ENCODE results near the gene ADORA2A.
A peak's percentile ranks its signal among the peaks of the same experiment; 100 is the strongest.

ADORA2A gene

GRCh38 chr22:24434471-24435322 lies 7.3 kb downstream of the ADORA2A start:
- H3K9me3 ChIP-seq (ENCODE audit: control insufficient read depth, low read length): no peaks in the 10 kb centered on the region
- H3K4me1 ChIP-seq (ENCODE audit: control insufficient read depth, insufficient read depth, low read length, poor library complexity, severe bottlenecking): peaks cover 17% of the 10 kb centered on the region
- 92 to 96% methylated on average over 14 to 15 of the region's 16 CpGs for WGBS, 2 experiments (ENCODE audit: insufficient coverage in 2 of 2)
- H3K27ac ChIP-seq (ENCODE audit: low read depth, low read length, severe bottlenecking): peak overlapping the region; percentile 59
- H3K36me3 ChIP-seq (ENCODE audit: control insufficient read depth, insufficient read depth, low read length): no peaks in the 10 kb centered on the region
- H3K4me3 ChIP-seq (ENCODE audit: extremely low read depth, insufficient read depth, low read length, poor library complexity, severe bottlenecking): no peak overlapping the region

DNA sequence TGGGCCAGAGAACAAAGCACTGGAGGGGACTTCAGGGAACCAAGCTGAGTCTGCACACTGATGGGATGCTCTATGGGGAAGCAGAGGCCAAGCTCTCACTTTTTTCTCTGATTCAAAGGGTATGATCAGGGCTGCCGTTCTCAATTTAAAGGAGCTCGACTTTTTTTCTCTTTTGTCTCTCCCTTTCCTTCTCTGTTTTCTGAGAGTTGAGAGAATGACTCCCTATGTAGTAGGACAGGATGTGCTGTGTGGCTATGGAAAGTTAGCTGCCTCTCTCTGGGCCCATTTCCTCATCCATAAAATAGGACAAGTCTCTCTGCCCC lies 7.9 kb downstream of the ADORA2A start:
- H3K4me3 ChIP-seq (ENCODE audit: extremely low read depth, insufficient read depth, low read length, poor library complexity, severe bottlenecking): no peak overlapping the region
- WGBS, 2 experiments (ENCODE audit: insufficient coverage in 2 of 2): 80% methylated on average over 2 of the region's 2 CpGs; no CpG with 5 or more reads in 1 of the 2 experiments
- H3K36me3 ChIP-seq (ENCODE audit: control insufficient read depth, insufficient read depth, low read length): no peaks in the 10 kb centered on the region
- peaks cover 17% of the 10 kb centered on the region for H3K4me1 ChIP-seq (ENCODE audit: control insufficient read depth, insufficient read depth, low read length, poor library complexity, severe bottlenecking)
- no peaks in the 10 kb centered on the region for H3K9me3 ChIP-seq (ENCODE audit: control insufficient read depth, low read length)
- H3K27ac ChIP-seq (ENCODE audit: low read depth, low read length, severe bottlenecking): no peak overlapping the region

DNA sequence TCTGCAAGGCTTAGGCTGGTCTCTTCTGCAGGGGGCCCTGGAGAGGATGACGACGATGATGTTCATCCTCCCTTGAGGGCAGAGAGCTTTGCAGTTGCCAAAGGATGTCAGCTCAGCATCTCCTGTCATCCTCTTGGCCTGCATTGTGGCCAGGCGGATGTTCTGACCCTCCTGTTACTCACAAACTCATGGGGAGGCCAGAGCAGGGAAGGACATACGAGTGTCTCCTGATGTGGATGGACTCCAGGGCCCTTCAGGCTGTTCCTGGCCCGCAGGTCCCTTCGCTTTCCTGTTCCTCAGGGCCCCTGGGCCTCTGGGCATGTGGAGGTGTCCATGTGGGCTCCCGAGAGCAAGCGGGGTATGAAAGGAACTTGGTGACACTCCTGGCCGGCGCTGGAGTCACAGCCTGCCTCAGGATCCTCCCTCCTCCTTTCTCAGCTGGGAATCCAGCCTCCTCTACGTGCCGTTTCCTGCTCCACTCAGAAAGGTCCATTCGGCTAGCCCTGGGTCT lies 8.5 kb downstream of the ADORA2A start:
- Histone ChIP-seq H3K4me3 (ENCODE audit: extremely low read depth, insufficient read depth, low read length, poor library complexity, severe bottlenecking) (no peak overlapping the region), H3K9me3 (ENCODE audit: control insufficient read depth, low read length) (no peaks in the 10 kb centered on the region), H3K4me1 (ENCODE audit: control insufficient read depth, insufficient read depth, low read length, poor library complexity, severe bottlenecking) (peaks cover 17% of the 10 kb centered on the region), H3K27ac (ENCODE audit: low read depth, low read length, severe bottlenecking) (no peak overlapping the region), H3K36me3 (ENCODE audit: control insufficient read depth, insufficient read depth, low read length) (no peaks in the 10 kb centered on the region)
- WGBS, 2 experiments (ENCODE audit: insufficient coverage in 2 of 2): 76 to 86% methylated on average over 13 of the region's 13 CpGs

GRCh38 chr22:24436553-24436952 lies 9.2 kb downstream of the ADORA2A start:
- Histone ChIP-seq H3K4me3 (ENCODE audit: extremely low read depth, insufficient read depth, low read length, poor library complexity, severe bottlenecking) (no peak overlapping the region), H3K4me1 (ENCODE audit: control insufficient read depth, insufficient read depth, low read length, poor library complexity, severe bottlenecking) (peaks cover 22% of the 10 kb centered on the region), H3K9me3 (ENCODE audit: control insufficient read depth, low read length) (no peaks in the 10 kb centered on the region), H3K36me3 (ENCODE audit: control insufficient read depth, insufficient read depth, low read length) (no peaks in the 10 kb centered on the region), H3K27ac (ENCODE audit: low read depth, low read length, severe bottlenecking) (no peak overlapping the region)
- WGBS, 2 experiments (ENCODE audit: insufficient coverage in 2 of 2): 90 to 100% methylated on average over 2 to 3 of the region's 3 CpGs

- peaks cover 22% of the 10 kb centered on the region for H3K4me1 ChIP-seq (ENCODE audit: control insufficient read depth, insufficient read depth, low read length, poor library complexity, severe bottlenecking)
- H3K9me3 ChIP-seq (ENCODE audit: control insufficient read depth, low read length): no peaks in the 10 kb centered on the region
- 93 to 100% methylated on average over 2 to 3 of the region's 4 CpGs for WGBS, 2 experiments (ENCODE audit: insufficient coverage in 2 of 2)
- H3K36me3 ChIP-seq (ENCODE audit: control insufficient read depth, insufficient read depth, low read length): no peaks in the 10 kb centered on the region
- H3K4me3 ChIP-seq (ENCODE audit: extremely low read depth, insufficient read depth, low read length, poor library complexity, severe bottlenecking): no peak overlapping the region
- no peak overlapping the region for H3K27ac ChIP-seq (ENCODE audit: low read depth, low read length, severe bottlenecking)
These were observed 9.7 kb downstream of the ADORA2A start for GRCh38 chr22:24437091-24437490.

DNA sequence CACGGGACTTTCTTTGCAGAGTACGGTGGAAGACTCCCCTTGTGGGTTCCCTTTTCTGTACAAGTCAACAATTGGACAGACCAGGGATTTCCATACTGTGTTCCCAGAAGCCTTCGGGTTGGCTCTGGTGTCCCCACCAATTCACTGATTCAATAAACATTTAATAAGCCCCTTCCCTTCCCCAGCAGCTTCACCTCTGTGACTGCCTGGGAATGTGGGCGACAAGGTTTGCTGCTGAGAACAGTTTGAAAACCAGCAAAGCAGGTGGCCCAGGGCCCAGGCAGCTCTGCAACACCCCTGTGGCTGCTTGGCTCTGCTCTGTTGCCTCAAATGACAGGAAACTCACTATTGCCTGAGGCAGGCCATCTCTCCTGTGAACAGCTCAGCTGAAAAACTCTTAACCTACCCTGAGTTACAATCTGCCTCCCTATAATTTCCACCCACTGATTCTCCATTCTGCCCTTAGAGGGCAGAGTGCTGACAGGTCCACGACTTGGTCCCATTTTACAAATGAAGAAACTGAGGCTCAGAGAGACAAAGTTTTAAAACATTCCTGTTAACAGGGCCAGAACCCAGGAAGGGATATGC lies 10.4 kb downstream of the ADORA2A start:
- Histone ChIP-seq H3K36me3 (ENCODE audit: control insufficient read depth, insufficient read depth, low read length) (no peaks in the 10 kb centered on the region), H3K4me3 (ENCODE audit: extremely low read depth, insufficient read depth, low read length, poor library complexity, severe bottlenecking) (no peak overlapping the region), H3K4me1 (ENCODE audit: control insufficient read depth, insufficient read depth, low read length, poor library complexity, severe bottlenecking) (peaks cover 22% of the 10 kb centered on the region), H3K9me3 (ENCODE audit: control insufficient read depth, low read length) (no peaks in the 10 kb centered on the region), H3K27ac (ENCODE audit: low read depth, low read length, severe bottlenecking) (no peak overlapping the region)
- 86 to 92% methylated on average over 5 of the region's 5 CpGs for WGBS, 2 experiments (ENCODE audit: insufficient coverage in 2 of 2)

GRCh38 chr22:24440270-24440717 lies 12.9 kb downstream of the ADORA2A start:
- WGBS, 2 experiments (ENCODE audit: insufficient coverage in 2 of 2): 97% methylated on average over 8 to 10 of the region's 10 CpGs

GRCh38 chr22:24440718-24441405 lies 13.5 kb downstream of the ADORA2A start:
- H3K4me1 ChIP-seq (ENCODE audit: control insufficient read depth, insufficient read depth, low read length, poor library complexity, severe bottlenecking): peaks cover 21% of the 10 kb centered on the region
- H3K9me3 ChIP-seq (ENCODE audit: control insufficient read depth, low read length): no peaks in the 10 kb centered on the region
- no peaks in the 10 kb centered on the region for H3K36me3 ChIP-seq (ENCODE audit: control insufficient read depth, insufficient read depth, low read length)
- H3K4me3 ChIP-seq (ENCODE audit: extremely low read depth, insufficient read depth, low read length, poor library complexity, severe bottlenecking): no peak overlapping the region
- WGBS, 2 experiments (ENCODE audit: insufficient coverage in 2 of 2): 94 to 96% methylated on average over 19 to 30 of the region's 30 CpGs
- no peak overlapping the region for H3K27ac ChIP-seq (ENCODE audit: low read depth, low read length, severe bottlenecking)

More at GRCh38 chr22:24440270-24440717, 12.9 kb downstream of the ADORA2A start:
- H3K27ac ChIP-seq (ENCODE audit: low read depth, low read length, severe bottlenecking): no peak overlapping the region
- no peaks in the 10 kb centered on the region for H3K36me3 ChIP-seq (ENCODE audit: control insufficient read depth, insufficient read depth, low read length)
- no peak overlapping the region for H3K4me3 ChIP-seq (ENCODE audit: extremely low read depth, insufficient read depth, low read length, poor library complexity, severe bottlenecking)
- no peaks in the 10 kb centered on the region for H3K9me3 ChIP-seq (ENCODE audit: control insufficient read depth, low read length)
- peaks cover 16% of the 10 kb centered on the region for H3K4me1 ChIP-seq (ENCODE audit: control insufficient read depth, insufficient read depth, low read length, poor library complexity, severe bottlenecking)

GRCh38 chr22:24441406-24442351 lies 14.3 kb downstream of the ADORA2A start:
- H3K4me1 ChIP-seq (ENCODE audit: control insufficient read depth, insufficient read depth, low read length, poor library complexity, severe bottlenecking): peaks cover 26% of the 10 kb centered on the region
- H3K27ac ChIP-seq (ENCODE audit: low read depth, low read length, severe bottlenecking): no peak overlapping the region
- no peaks in the 10 kb centered on the region for H3K9me3 ChIP-seq (ENCODE audit: control insufficient read depth, low read length)
- 92% methylated on average over 5 to 8 of the region's 8 CpGs for WGBS, 2 experiments (ENCODE audit: insufficient coverage in 2 of 2)
- H3K36me3 ChIP-seq (ENCODE audit: control insufficient read depth, insufficient read depth, low read length): no peaks in the 10 kb centered on the region
- H3K4me3 ChIP-seq (ENCODE audit: extremely low read depth, insufficient read depth, low read length, poor library complexity, severe bottlenecking): no peak overlapping the region

- 95 to 97% methylated on average over 4 to 5 of the region's 8 CpGs for WGBS, 2 experiments (ENCODE audit: insufficient coverage in 2 of 2)
- no peak overlapping the region for H3K4me3 ChIP-seq (ENCODE audit: extremely low read depth, insufficient read depth, low read length, poor library complexity, severe bottlenecking)
- no peak overlapping the region for H3K27ac ChIP-seq (ENCODE audit: low read depth, low read length, severe bottlenecking)
- peaks cover 26% of the 10 kb centered on the region for H3K4me1 ChIP-seq (ENCODE audit: control insufficient read depth, insufficient read depth, low read length, poor library complexity, severe bottlenecking)
- no peaks in the 10 kb centered on the region for H3K9me3 ChIP-seq (ENCODE audit: control insufficient read depth, low read length)
- no peaks in the 10 kb centered on the region for H3K36me3 ChIP-seq (ENCODE audit: control insufficient read depth, insufficient read depth, low read length)
These were observed 14.9 kb downstream of the ADORA2A start for GRCh38 chr22:24442352-24442744.
